HepG2 (cell line): ENCODE measurements around the gene SLC2A4. TPM values are rescaled to one million over a fixed set of nuclear protein-coding genes. Genes with fewer than 3 reads are reported as not detected.

Experiments used
- BRD4 ChIP-seq: sonication (generic); formaldehyde crosslinking; IDR thresholded peaks from 2 replicates; pipeline ENCODE4 v1.4.0; 2020; ENCODE audit warnings: missing genetic modification reagents
- CBX2 ChIP-seq, 2 experiments: fragments of 200-600 bp in 1 of 2; sonication (generic); formaldehyde crosslinking in 1 of 2; IDR thresholded peaks; 2 replicates each; pipeline versions ENCODE4 v1.7.0 to v1.8.1; 2018 to 2022; ENCODE audit warnings: low read depth in 2 of 2, low read length in 1 of 2, mild to moderate bottlenecking in 1 of 2, missing genetic modification reagents in 1 of 2
- EEA1 ChIP-seq: sonication (generic); formaldehyde crosslinking; IDR thresholded peaks from 2 replicates; pipeline ENCODE4 v1.5.1; 2020; ENCODE audit warnings: mild to moderate bottlenecking, missing genetic modification reagents, borderline replicate concordance
- FOSL1 ChIP-seq: sonication (generic); formaldehyde crosslinking; IDR thresholded peaks from 2 replicates; pipeline ENCODE4 v1.9.0; 2021; ENCODE audit warnings: missing genetic modification reagents, borderline replicate concordance
- FOXC1 ChIP-seq: sonication (generic); formaldehyde crosslinking; IDR thresholded peaks from 2 replicates; pipeline ENCODE4 v1.8.0; 2022; ENCODE audit warnings: mild to moderate bottlenecking, missing genetic modification reagents, borderline replicate concordance
- FOXK2 ChIP-seq: fragments of 450-650 bp; IDR thresholded peaks from 2 replicates; pipeline ENCODE4 v1.6.1; 2016
- KLF12 ChIP-seq: sonication (generic); formaldehyde crosslinking; IDR thresholded peaks from 2 replicates; pipeline ENCODE4 v1.4.0; 2020; ENCODE audit warnings: missing genetic modification reagents, borderline replicate concordance
- RFXANK ChIP-seq: IDR thresholded peaks from 2 replicates; pipeline ENCODE4 v1.6.1; 2016
- TFDP1 ChIP-seq: IDR thresholded peaks from 2 replicates; pipeline ENCODE4 v1.6.1; 2016; ENCODE audit warnings: missing compliant biosample characterization, missing genetic modification reagents, borderline replicate concordance
- ZMAT3 ChIP-seq: sonication (generic); formaldehyde crosslinking; conservative IDR thresholded peaks from 2 replicates; pipeline ENCODE4 v1.7.0; 2021; ENCODE audit warnings: missing genetic modification reagents
- ZNF281 ChIP-seq: sonication (generic); formaldehyde crosslinking; IDR thresholded peaks from 2 replicates; pipeline ENCODE4 v1.4.0; 2020; ENCODE audit warnings: missing genetic modification reagents, borderline replicate concordance
- ZNF431 ChIP-seq: sonication (generic); formaldehyde crosslinking; IDR thresholded peaks from 2 replicates; pipeline ENCODE4 v1.9.0; 2022; ENCODE audit warnings: missing genetic modification reagents, low read depth, mild to moderate bottlenecking, borderline replicate concordance
- ZNF557 ChIP-seq: sonication (generic); formaldehyde crosslinking; IDR thresholded peaks from 2 replicates; pipeline ENCODE4 v1.4.0; 2020; ENCODE audit warnings: missing genetic modification reagents
- ZNF570 ChIP-seq: sonication (generic); formaldehyde crosslinking; IDR thresholded peaks from 2 replicates; pipeline ENCODE4 v1.4.0; 2020; ENCODE audit warnings: mild to moderate bottlenecking, missing genetic modification reagents, borderline replicate concordance
- ZNF572 ChIP-seq: sonication (generic); formaldehyde crosslinking; IDR thresholded peaks from 2 replicates; pipeline ENCODE4 v1.5.1; 2020; ENCODE audit warnings: mild to moderate bottlenecking, missing genetic modification reagents
- ZNF660 ChIP-seq: sonication (generic); formaldehyde crosslinking; IDR thresholded peaks from 2 replicates; pipeline ENCODE4 v1.5.1; 2020; ENCODE audit warnings: mild to moderate bottlenecking, low read depth, missing genetic modification reagents, borderline replicate concordance
- ZNF678 ChIP-seq: sonication (generic); formaldehyde crosslinking; IDR thresholded peaks from 2 replicates; pipeline ENCODE4 v1.4.0; 2020; ENCODE audit warnings: mild to moderate bottlenecking, missing genetic modification reagents
- polyA plus RNA-seq, 8 experiments: library from polyadenylated mRNA; depleted of rRNA in 3 of 8; stranded (reverse) in 7 of 8; unstranded in 1 of 8; fragments of >200 nt; fragmentation: Illumina TruSeq in 4 of 8; extraction: Trizol in 4 of 8; gene quantifications; 2 replicates each; pipeline versions ENCODE4 v1.2.1 to v1.2.3, GENCODE V29; 2011 to 2016; ENCODE audit warnings: low read depth in 4 of 8, missing spikeins in 1 of 8, mixed read lengths in 1 of 8; ENCODE audit not compliant: insufficient read depth in 1 of 8
- total RNA-seq, 5 experiments: library from RNA; depleted of rRNA; stranded (reverse); fragments of >200 nt; fragmentation: Illumina TruSeq; extraction: Trizol; gene quantifications; 2 replicates each; pipeline ENCODE4 v1.2.3, GENCODE V29; 2016; ENCODE audit warnings: low read depth in 1 of 5
- TF ChIP-seq, protein P1 (sequence below): IDR thresholded peaks from 2 replicates; pipeline ENCODE4 v1.6.1; 2016; ENCODE audit warnings: low read depth, borderline replicate concordance
- TF ChIP-seq, protein P2 (sequence below): sonication (generic); formaldehyde crosslinking; IDR thresholded peaks from 2 replicates; pipeline ENCODE4 v1.9.0; 2021; ENCODE audit warnings: missing genetic modification reagents, borderline replicate concordance
- TF ChIP-seq, protein P3 (sequence below): sonication (generic); formaldehyde crosslinking; IDR thresholded peaks from 2 replicates; pipeline ENCODE4 v1.5.0; 2020; ENCODE audit warnings: missing genetic modification reagents

SLC2A4 gene
- total and polyA plus RNA-seq, 2 of the 13 experiments (the other 11 are each of a cell fraction or from before 2014, with no cell fraction given) = 4.9 to 5.8 TPM

DNA sequence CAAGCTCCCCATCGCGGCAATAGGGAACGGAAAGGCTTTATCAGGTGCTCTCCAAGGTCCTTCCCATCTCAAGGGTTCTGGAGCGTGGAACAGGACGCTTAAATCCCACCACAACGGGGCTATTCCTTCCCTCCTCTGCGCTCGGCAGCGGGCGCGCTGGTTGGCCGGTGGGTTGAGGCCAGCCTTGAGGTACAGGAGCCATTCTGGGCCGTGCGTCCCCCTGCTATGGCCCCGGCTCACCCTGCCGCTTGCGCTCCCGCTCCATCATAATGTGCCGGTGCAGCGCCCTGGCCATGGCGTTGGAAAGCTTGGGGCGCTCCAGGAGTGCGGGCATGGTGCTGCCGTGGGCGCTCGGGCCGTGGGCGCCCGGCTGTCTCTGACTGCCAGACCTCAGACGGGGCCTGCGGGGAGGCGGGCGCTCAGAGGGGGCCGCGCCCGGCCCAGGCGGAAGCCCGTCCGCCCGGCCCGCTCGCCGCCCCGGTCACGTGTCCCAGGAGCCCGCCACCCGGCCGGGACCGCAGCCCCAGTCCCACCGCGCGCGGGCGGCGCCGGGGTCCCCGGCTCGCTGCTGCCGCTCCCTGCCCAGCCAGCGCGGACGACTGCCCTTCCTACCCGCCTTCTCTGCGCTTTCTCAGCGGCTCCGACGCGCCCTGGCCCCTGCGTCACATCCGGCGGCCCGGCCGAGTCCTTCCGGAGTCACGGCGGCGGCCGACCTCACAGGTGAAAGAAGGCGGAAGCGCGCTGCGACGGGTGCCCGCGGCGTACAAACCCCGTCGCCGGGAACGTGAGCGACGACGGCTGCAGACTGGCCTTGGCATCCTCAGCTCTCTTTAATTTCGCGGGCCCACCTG lies 33.4 kb downstream of the SLC2A4 start, which contains the start of gene GPS2 (continued):
- TF ChIP-seq FOXK2 = no peak
- 0 out of 2 replicates have a peak, but pooled peaks have one; percentile 55 for TF ChIP-seq KLF12 (CRISPR knock-in tag)
- no peak for TF ChIP-seq ZMAT3 (CRISPR knock-in tag)
- peak; percentile 80; the same call in 1 of the 2 replicates for TF ChIP-seq BRD4 (CRISPR knock-in tag)
- no peak for TF ChIP-seq EEA1 (CRISPR knock-in tag)
- TF ChIP-seq ZNF557 (CRISPR knock-in tag) = 0 out of 2 replicates have a peak, but pooled peaks have one; percentile 53
- TF ChIP-seq TFDP1 (CRISPR knock-in tag) = peak; percentile 85
- TF ChIP-seq ZNF678 (CRISPR knock-in tag) = no peak
- TF ChIP-seq FOXC1 = 0 out of 2 replicates have a peak, but pooled peaks have one; percentile 23
- peak; percentile 10; the same call in 1 of the 2 replicates for TF ChIP-seq ZNF281
- no peak for TF ChIP-seq RFXANK (CRISPR knock-in tag)
- no peak for TF ChIP-seq CBX2 (IDR thresholded peaks at IDR 0.05; ENCODE audit: low read depth, low read length)
- no peak for TF ChIP-seq CBX2 (CRISPR knock-in tag; IDR thresholded peaks at IDR 0.05; ENCODE audit: low read depth)
- TF ChIP-seq, protein P1, sequence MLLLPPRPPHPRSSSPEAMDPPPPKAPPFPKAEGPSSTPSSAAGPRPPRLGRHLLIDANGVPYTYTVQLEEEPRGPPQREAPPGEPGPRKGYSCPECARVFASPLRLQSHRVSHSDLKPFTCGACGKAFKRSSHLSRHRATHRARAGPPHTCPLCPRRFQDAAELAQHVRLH (CRISPR knock-in tag) = peak; percentile 85; the same call in 1 of the 2 replicates
- TF ChIP-seq, protein P2, sequence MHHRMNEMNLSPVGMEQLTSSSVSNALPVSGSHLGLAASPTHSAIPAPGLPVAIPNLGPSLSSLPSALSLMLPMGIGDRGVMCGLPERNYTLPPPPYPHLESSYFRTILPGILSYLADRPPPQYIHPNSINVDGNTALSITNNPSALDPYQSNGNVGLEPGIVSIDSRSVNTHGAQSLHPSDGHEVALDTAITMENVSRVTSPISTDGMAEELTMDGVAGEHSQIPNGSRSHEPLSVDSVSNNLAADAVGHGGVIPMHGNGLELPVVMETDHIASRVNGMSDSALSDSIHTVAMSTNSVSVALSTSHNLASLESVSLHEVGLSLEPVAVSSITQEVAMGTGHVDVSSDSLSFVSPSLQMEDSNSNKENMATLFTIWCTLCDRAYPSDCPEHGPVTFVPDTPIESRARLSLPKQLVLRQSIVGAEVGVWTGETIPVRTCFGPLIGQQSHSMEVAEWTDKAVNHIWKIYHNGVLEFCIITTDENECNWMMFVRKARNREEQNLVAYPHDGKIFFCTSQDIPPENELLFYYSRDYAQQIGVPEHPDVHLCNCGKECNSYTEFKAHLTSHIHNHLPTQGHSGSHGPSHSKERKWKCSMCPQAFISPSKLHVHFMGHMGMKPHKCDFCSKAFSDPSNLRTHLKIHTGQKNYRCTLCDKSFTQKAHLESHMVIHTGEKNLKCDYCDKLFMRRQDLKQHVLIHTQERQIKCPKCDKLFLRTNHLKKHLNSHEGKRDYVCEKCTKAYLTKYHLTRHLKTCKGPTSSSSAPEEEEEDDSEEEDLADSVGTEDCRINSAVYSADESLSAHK = 0 out of 2 replicates have a peak, but pooled peaks have one; percentile 82
- TF ChIP-seq ZNF660 (CRISPR knock-in tag) = no peak
- TF ChIP-seq, protein P3, sequence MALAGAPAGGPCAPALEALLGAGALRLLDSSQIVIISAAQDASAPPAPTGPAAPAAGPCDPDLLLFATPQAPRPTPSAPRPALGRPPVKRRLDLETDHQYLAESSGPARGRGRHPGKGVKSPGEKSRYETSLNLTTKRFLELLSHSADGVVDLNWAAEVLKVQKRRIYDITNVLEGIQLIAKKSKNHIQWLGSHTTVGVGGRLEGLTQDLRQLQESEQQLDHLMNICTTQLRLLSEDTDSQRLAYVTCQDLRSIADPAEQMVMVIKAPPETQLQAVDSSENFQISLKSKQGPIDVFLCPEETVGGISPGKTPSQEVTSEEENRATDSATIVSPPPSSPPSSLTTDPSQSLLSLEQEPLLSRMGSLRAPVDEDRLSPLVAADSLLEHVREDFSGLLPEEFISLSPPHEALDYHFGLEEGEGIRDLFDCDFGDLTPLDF (CRISPR knock-in tag) = peak; percentile 75
- no peak for TF ChIP-seq ZNF570 (CRISPR knock-in tag)
- TF ChIP-seq ZNF572 = no peak
- TF ChIP-seq FOSL1 (CRISPR knock-in tag) = no peak
- TF ChIP-seq ZNF431 (CRISPR knock-in tag) = 0 out of 2 replicates have a peak, but pooled peaks have one; percentile 46
